ENCODE results near the gene CIDEB. TPM values are rescaled to one million over a fixed set of nuclear protein-coding genes. Genes with fewer than 3 reads are reported as not detected.

Gene CIDEB
- total and polyA plus RNA-seq, 2 of the 13 experiments (the other 11 are each of a cell fraction or from before 2014, with no cell fraction given): 35.8 to 110 TPM

DNA sequence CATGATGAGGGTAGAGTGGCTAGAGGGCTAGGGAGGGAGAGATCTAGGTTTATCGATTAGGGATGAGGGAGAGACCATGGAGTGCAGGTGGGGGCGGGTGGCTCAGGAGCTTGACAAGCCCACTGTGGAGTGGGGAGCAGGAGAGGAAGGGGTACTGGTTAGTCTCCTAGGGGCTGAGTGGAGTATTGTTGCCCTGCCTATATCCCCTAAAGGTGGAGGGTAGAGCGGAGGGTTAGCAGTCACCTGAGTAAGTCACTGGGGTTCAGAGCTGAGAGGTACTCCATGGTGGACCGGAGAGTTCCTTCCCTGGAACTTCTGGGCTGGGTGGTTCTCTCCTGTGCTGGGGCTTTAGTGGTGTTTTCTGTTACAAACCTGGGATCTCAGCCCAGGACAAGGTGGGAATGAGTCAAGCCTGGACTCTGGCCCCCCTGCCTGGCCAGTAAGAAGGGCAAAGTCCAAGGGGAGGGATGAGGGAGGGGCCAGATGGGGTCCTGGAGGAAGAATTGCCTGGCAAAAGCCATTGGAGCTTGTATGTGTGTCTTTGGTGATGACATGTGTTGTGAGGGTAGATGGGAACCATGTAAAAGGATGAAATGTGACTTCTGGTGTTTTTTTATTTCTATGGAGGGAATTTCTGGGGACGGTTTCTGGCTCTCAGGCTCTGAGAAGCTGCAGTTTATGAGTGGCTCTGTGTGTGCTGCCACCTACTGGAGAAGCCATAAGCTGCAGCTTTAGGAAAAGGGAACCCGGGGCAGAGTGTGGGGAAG, at the start of gene CIDEB (continued):
- peak; percentile 91 for TF ChIP-seq HMG20B (CRISPR knock-in tag; conservative IDR thresholded peaks at IDR 0.05)
- TF ChIP-seq ZBTB3 (CRISPR knock-in tag; IDR thresholded peaks at IDR 0.05; ENCODE audit: borderline replicate concordance, low read depth): peak; percentile 90; the same call in 1 of the 2 replicates
- TF ChIP-seq, protein P1, sequence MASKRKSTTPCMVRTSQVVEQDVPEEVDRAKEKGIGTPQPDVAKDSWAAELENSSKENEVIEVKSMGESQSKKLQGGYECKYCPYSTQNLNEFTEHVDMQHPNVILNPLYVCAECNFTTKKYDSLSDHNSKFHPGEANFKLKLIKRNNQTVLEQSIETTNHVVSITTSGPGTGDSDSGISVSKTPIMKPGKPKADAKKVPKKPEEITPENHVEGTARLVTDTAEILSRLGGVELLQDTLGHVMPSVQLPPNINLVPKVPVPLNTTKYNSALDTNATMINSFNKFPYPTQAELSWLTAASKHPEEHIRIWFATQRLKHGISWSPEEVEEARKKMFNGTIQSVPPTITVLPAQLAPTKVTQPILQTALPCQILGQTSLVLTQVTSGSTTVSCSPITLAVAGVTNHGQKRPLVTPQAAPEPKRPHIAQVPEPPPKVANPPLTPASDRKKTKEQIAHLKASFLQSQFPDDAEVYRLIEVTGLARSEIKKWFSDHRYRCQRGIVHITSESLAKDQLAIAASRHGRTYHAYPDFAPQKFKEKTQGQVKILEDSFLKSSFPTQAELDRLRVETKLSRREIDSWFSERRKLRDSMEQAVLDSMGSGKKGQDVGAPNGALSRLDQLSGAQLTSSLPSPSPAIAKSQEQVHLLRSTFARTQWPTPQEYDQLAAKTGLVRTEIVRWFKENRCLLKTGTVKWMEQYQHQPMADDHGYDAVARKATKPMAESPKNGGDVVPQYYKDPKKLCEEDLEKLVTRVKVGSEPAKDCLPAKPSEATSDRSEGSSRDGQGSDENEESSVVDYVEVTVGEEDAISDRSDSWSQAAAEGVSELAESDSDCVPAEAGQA (IDR thresholded peaks at IDR 0.05; ENCODE audit: low read depth): peak; percentile 30; the same call in 1 of the 2 replicates
- TF ChIP-seq, protein P1 (CRISPR knock-in tag; IDR thresholded peaks at IDR 0.05; ENCODE audit: borderline replicate concordance): no peak
- no peak for TF ChIP-seq ZNF530 (CRISPR knock-in tag; IDR thresholded peaks at IDR 0.05; ENCODE audit: low read depth)
- no peak for TF ChIP-seq MAFG (CRISPR knock-in tag; IDR thresholded peaks at IDR 0.05)
- TF ChIP-seq, protein P2, sequence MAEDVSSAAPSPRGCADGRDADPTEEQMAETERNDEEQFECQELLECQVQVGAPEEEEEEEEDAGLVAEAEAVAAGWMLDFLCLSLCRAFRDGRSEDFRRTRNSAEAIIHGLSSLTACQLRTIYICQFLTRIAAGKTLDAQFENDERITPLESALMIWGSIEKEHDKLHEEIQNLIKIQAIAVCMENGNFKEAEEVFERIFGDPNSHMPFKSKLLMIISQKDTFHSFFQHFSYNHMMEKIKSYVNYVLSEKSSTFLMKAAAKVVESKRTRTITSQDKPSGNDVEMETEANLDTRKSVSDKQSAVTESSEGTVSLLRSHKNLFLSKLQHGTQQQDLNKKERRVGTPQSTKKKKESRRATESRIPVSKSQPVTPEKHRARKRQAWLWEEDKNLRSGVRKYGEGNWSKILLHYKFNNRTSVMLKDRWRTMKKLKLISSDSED (CRISPR knock-in tag; IDR thresholded peaks at IDR 0.05): no peak
- TF ChIP-seq HNF4G (IDR thresholded peaks at IDR 0.05; ENCODE audit: borderline replicate concordance, low read depth, low read length): peak; percentile 100
- TF ChIP-seq HNF4G (CRISPR knock-in tag; IDR thresholded peaks at IDR 0.05; ENCODE audit: borderline replicate concordance, low read depth): peak; percentile 100
- peak; percentile 95 for TF ChIP-seq TBX2 (CRISPR knock-in tag; IDR thresholded peaks at IDR 0.05; ENCODE audit: borderline replicate concordance)
- TF ChIP-seq, protein P3, sequence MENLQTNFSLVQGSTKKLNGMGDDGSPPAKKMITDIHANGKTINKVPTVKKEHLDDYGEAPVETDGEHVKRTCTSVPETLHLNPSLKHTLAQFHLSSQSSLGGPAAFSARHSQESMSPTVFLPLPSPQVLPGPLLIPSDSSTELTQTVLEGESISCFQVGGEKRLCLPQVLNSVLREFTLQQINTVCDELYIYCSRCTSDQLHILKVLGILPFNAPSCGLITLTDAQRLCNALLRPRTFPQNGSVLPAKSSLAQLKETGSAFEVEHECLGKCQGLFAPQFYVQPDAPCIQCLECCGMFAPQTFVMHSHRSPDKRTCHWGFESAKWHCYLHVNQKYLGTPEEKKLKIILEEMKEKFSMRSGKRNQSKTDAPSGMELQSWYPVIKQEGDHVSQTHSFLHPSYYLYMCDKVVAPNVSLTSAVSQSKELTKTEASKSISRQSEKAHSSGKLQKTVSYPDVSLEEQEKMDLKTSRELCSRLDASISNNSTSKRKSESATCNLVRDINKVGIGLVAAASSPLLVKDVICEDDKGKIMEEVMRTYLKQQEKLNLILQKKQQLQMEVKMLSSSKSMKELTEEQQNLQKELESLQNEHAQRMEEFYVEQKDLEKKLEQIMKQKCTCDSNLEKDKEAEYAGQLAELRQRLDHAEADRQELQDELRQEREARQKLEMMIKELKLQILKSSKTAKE (CRISPR knock-in tag; IDR thresholded peaks at IDR 0.05; ENCODE audit: borderline replicate concordance): no peak
- TF ChIP-seq NFKB2 (CRISPR knock-in tag; IDR thresholded peaks at IDR 0.05; ENCODE audit: borderline replicate concordance): peak; percentile 37; the same call in 1 of the 2 replicates
- TF ChIP-seq MAZ (IDR thresholded peaks at IDR 0.05; ENCODE audit: borderline replicate concordance, low read depth, low read length): peak; percentile 100
- TF ChIP-seq MAZ (CRISPR knock-in tag; IDR thresholded peaks at IDR 0.05; ENCODE audit: low read depth): peak; percentile 99
- TF ChIP-seq, protein P4, sequence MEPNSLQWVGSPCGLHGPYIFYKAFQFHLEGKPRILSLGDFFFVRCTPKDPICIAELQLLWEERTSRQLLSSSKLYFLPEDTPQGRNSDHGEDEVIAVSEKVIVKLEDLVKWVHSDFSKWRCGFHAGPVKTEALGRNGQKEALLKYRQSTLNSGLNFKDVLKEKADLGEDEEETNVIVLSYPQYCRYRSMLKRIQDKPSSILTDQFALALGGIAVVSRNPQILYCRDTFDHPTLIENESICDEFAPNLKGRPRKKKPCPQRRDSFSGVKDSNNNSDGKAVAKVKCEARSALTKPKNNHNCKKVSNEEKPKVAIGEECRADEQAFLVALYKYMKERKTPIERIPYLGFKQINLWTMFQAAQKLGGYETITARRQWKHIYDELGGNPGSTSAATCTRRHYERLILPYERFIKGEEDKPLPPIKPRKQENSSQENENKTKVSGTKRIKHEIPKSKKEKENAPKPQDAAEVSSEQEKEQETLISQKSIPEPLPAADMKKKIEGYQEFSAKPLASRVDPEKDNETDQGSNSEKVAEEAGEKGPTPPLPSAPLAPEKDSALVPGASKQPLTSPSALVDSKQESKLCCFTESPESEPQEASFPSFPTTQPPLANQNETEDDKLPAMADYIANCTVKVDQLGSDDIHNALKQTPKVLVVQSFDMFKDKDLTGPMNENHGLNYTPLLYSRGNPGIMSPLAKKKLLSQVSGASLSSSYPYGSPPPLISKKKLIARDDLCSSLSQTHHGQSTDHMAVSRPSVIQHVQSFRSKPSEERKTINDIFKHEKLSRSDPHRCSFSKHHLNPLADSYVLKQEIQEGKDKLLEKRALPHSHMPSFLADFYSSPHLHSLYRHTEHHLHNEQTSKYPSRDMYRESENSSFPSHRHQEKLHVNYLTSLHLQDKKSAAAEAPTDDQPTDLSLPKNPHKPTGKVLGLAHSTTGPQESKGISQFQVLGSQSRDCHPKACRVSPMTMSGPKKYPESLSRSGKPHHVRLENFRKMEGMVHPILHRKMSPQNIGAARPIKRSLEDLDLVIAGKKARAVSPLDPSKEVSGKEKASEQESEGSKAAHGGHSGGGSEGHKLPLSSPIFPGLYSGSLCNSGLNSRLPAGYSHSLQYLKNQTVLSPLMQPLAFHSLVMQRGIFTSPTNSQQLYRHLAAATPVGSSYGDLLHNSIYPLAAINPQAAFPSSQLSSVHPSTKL (CRISPR knock-in tag; IDR thresholded peaks at IDR 0.05): peak; percentile 93

All from HepG2 (cell line).